Naive B cell (primary cell): Measurements from ENCODE around the gene PSPN. TPM values are rescaled to one million over a fixed set of nuclear protein-coding genes. Genes with fewer than 3 reads are reported as not detected.
"Not testable (repeated sequence)": the region's sequence is repeated elsewhere in the genome, so short reads cannot be mapped to it uniquely, and the experiment has no call there.

Experiments used
- ATAC-seq, 2 donors: fragments of 150-1000 bp; cut with Tn5 transposase; 2 replicates each; pipeline ENCODE4 v1.10.0; 2021; ENCODE audit warnings: low read depth in 2 of 2, mild to moderate bottlenecking in 2 of 2, moderate library complexity in 2 of 2
- DNase-seq: peaks from one replicate; pipeline ENCODE4 v3.0.0; 2022
- H3K27ac Mint-ChIP-seq, 6 donors: one replicate each; pipeline ENCODE4 v1.8.0; 2020 to 2022; ENCODE audit warnings: mild to moderate bottlenecking in 6 of 6, mixed read lengths in 6 of 6, moderate library complexity in 5 of 6, inconsistent platforms in 2 of 6
- H3K27me3 Mint-ChIP-seq, 3 donors: one replicate each; pipeline ENCODE4 v1.8.0; 2021 to 2022; ENCODE audit warnings: mixed read lengths in 3 of 3, mild to moderate bottlenecking in 1 of 3
- H3K36me3 Mint-ChIP-seq, 2 donors: one replicate each; pipeline ENCODE4 v1.8.0; 2020 to 2022; ENCODE audit warnings: mixed read lengths in 2 of 2, inconsistent platforms in 1 of 2, mild to moderate bottlenecking in 1 of 2
- H3K4me1 Mint-ChIP-seq, 3 donors: one replicate each; pipeline ENCODE4 v1.8.0; 2020 to 2022; ENCODE audit warnings: mixed read lengths in 3 of 3, inconsistent platforms in 1 of 3, mild to moderate bottlenecking in 1 of 3, moderate library complexity in 1 of 3
- H3K4me3 Mint-ChIP-seq, 8 donors: one replicate each; pipeline ENCODE4 v1.8.0; 2020 to 2022; ENCODE audit warnings: mild to moderate bottlenecking in 8 of 8, mixed read lengths in 8 of 8, moderate library complexity in 8 of 8, inconsistent platforms in 2 of 8
- H3K9me3 Mint-ChIP-seq, 7 donors: one replicate each; pipeline ENCODE4 v1.8.0; 2020 to 2022; ENCODE audit warnings: mixed read lengths in 7 of 7, mild to moderate bottlenecking in 5 of 7, inconsistent platforms in 2 of 7, moderate library complexity in 1 of 7
- polyA plus RNA-seq, 6 donors: library from polyadenylated mRNA; unstranded; fragments of 300-500 nt; fragmentation: Illumina TruSeq; gene quantifications; one replicate each; pipeline ENCODE4 v1.2.3, GENCODE V29; 2021; ENCODE audit warnings: low read depth in 6 of 6

The PSPN gene
- polyA plus RNA-seq, 6 donors from 2014 or later, result 0.35 to 0.56 (median 0.49) TPM

DNA sequence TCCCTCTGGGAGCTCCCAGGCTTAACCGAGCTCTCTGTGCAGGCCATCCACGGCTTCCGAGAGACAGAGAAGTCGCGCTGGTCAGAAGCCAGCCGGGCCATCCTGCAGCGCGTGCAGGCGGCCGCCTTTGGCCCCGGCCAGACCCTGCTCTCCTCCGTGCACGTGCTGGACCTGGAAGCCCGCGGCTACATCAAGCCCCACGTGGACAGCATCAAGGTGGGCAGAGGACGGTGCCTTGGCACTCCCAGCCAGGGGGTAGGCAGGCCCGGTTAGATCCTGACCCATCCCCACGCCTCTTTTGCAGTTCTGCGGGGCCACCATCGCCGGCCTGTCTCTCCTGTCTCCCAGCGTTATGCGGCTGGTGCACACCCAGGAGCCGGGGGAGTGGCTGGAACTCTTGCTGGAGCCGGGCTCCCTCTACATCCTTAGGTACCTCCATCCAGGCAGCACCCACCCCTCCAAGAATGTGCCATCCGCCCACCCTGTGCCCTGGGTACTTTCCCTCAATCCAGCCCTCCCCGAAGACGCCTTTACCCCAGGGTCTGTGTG is 1.5 kb downstream of the PSPN start:
- H3K4me3 Mint-ChIP-seq, result peak overlapping the region in 5 of 8 donors; percentile 10 to 84 (median 40)
- no peaks in the 10 kb centered on the region for H3K27me3 Mint-ChIP-seq
- peak overlapping the region in 1 of 6 donors; percentile 77 for H3K27ac Mint-ChIP-seq

GRCh38 chr19:6373813-6374108 is 2.0 kb downstream of the PSPN start:
- DNase-seq, result no peak
- H3K36me3 Mint-ChIP-seq, result no peaks in the 10 kb centered on the region
- no peaks in the 10 kb centered on the region for H3K9me3 Mint-ChIP-seq
- H3K4me3 Mint-ChIP-seq, result peak overlapping the region; percentile 84 to 97 (median 94)
- no peak for ATAC-seq
- no peaks in the 10 kb centered on the region for H3K27me3 Mint-ChIP-seq
- peak overlapping the region in 4 of 6 donors; percentile 90 to 98 (median 95) for H3K27ac Mint-ChIP-seq
- H3K4me1 Mint-ChIP-seq, result peaks cover 12 to 24% (median 24%) of the 10 kb centered on the region in 3 donors

More for the DNA sequence above, 1.5 kb downstream of the PSPN start:
- H3K4me1 Mint-ChIP-seq, result peaks cover 12 to 24% (median 22%) of the 10 kb centered on the region in 3 donors
- no peaks in the 10 kb centered on the region for H3K36me3 Mint-ChIP-seq
- DNase-seq (no peak), ATAC-seq (no peak)
- no peaks in the 10 kb centered on the region for H3K9me3 Mint-ChIP-seq

DNA sequence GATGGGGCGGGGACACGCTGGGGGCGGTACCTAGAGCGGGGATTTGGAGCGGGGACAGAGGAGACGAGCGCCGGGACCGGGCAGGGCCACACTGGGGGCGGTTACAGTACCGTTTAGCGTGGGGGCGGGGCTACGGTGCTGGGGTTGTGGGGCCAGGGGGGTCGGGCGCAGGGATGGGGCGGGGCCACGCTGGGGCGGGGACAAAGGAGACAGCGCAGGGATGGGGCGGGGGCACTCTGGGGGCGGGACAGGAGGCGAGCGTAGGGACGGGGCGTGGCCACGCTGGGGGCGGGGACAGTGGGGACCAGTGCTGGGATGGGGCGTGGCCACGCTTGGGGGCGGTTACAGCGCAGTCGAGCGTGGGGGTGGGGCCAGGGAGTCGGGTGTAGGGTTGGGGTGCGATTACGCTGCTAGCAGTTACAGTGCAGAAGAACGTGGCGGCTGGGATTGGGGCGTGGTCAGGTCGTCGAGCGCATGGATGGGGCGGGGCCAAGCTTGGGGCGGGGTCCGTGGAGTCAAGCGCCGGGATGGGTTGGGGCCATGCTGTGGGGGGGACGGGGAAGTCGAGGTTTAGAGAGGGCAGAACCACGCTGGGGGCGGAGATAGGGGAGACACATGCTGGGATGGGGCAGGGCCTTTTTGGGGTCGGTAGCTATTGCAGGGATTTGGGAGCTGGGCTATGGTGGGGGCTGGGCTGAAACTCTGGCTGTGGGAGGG is 2.5 kb downstream of the PSPN start:
- peak overlapping the region; percentile 84 to 97 (median 94) for H3K4me3 Mint-ChIP-seq
- H3K27ac Mint-ChIP-seq, result peak overlapping the region; percentile 89 to 98 (median 94)
- H3K4me1 Mint-ChIP-seq, result peaks cover 12 to 24% (median 24%) of the 10 kb centered on the region in 3 donors
- peak; percentile 92 for DNase-seq
- ATAC-seq, result peak; percentile 56 to 62
- no peaks in the 10 kb centered on the region for H3K27me3 Mint-ChIP-seq
- no peaks in the 10 kb centered on the region for H3K9me3 Mint-ChIP-seq
- no peaks in the 10 kb centered on the region for H3K36me3 Mint-ChIP-seq

- Mint-ChIP-seq H3K4me3 (peak within 1 kb of the TSS; percentile 84 to 97 (median 94)), H3K4me1 (peaks cover 12 to 24% (median 24%) of the 10 kb centered on the region in 3 donors), H3K9me3 (no peaks in the 10 kb centered on the region), H3K27me3 (no peaks in the 10 kb centered on the region), H3K36me3 (no peaks in the 10 kb centered on the region), H3K27ac (peak within 1 kb of the TSS; percentile 89 to 98 (median 94))
- DNase-seq, result peak; percentile 96
- peak; percentile 79 to 83 for ATAC-seq
Observed at GRCh38 chr19:6372594-6373095, 3.1 kb downstream of the PSPN start, which contains the start of gene ALKBH7. Gene ALKBH7, plus strand, starts transcription at chr19:6372794. Its CDS starts 27 bp downstream, at chr19:6372821.

- ATAC-seq (no peak), DNase-seq (no peak)
- Mint-ChIP-seq H3K4me3 (peak overlapping the region in 5 of 8 donors; percentile 24 to 88 (median 41)), H3K9me3 (no peaks in the 10 kb centered on the region), H3K27ac (no peak overlapping the region), H3K27me3 (no peaks in the 10 kb centered on the region), H3K36me3 (peaks cover 0 to 4% of the 10 kb centered on the region in 2 donors), H3K4me1 (peaks cover 9 to 20% (median 14%) of the 10 kb centered on the region in 3 donors)
Observed at GRCh38 chr19:6364353-6364752, 11.4 kb downstream of the PSPN start.

DNA sequence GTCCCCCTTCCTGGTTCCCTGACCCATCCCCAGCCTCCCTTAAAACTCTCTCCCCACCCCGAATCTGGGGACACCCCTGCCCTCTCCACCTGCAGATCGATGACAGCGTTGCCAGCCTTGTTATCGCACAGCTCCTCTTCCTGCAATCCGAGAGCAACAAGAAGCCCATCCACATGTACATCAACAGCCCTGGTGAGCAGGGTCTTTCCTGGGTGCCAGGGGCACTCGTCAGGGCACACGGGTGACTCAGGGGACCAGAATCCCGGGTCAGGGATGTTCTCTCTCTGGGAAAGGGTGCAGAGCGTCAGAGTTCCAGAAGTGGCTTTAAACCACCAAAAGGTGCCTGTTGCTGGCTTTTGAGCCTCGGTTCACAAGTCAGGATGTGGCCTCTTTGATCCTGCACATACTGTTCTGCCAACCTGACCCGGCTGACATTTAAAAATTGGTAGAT is 13.4 kb downstream of the PSPN start:
- no peaks in the 10 kb centered on the region for H3K27me3 Mint-ChIP-seq
- ATAC-seq, result no peak
- H3K9me3 Mint-ChIP-seq, result no peaks in the 10 kb centered on the region
- peaks cover 12 to 20% (median 12%) of the 10 kb centered on the region in 3 donors for H3K4me1 Mint-ChIP-seq
- H3K4me3 Mint-ChIP-seq, result peak overlapping the region; percentile 85 to 96 (median 92)
- no peak for DNase-seq
- H3K36me3 Mint-ChIP-seq, result peaks cover 0 to 4% of the 10 kb centered on the region in 2 donors
- H3K27ac Mint-ChIP-seq, result peak overlapping the region in 4 of 6 donors; percentile 44 to 92 (median 87)

- Mint-ChIP-seq H3K4me3 (peak overlapping the region; percentile 85 to 96 (median 92)), H3K27ac (peak overlapping the region; percentile 83 to 95 (median 92)), H3K36me3 (peaks cover 0 to 4% of the 10 kb centered on the region in 2 donors), H3K4me1 (peaks cover 12 to 20% (median 12%) of the 10 kb centered on the region in 3 donors), H3K27me3 (no peaks in the 10 kb centered on the region), H3K9me3 (no peaks in the 10 kb centered on the region)
- no peak for DNase-seq
- ATAC-seq, result no peak
Observed at GRCh38 chr19:6362027-6362350, 13.7 kb downstream of the PSPN start.

- not testable (repeated sequence) for H3K27me3 Mint-ChIP-seq, H3K9me3 Mint-ChIP-seq, DNase-seq, ATAC-seq, H3K36me3 Mint-ChIP-seq
- Mint-ChIP-seq H3K27ac (peak overlapping the region in 1 of 6 donors; percentile 91), H3K4me1 (peaks cover 12 to 20% (median 12%) of the 10 kb centered on the region in 3 donors), H3K4me3 (peak overlapping the region; percentile 85 to 96 (median 92))
Observed at GRCh38 chr19:6360857-6361216, 14.9 kb downstream of the PSPN start.

DNA sequence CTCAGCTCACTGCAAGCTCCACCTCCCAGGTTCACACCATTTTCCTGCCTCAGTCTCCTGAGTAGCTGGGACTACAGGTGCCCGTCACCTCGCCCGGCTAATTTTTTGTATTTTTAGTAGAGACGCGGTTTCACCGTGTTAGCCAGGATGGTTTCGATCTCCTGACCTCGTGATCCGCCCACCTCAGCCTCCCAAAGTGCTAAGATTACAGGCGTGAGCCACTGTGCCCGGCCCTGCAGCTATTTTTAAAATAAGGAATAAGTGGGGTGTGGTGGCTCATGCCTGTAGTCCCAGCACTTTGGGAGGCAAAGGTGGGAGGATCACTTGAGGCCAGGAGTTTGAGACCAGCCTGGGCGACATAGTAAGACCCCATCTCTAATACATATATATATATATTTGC is 15.3 kb downstream of the PSPN start:
- not testable (repeated sequence) for H3K9me3 Mint-ChIP-seq, H3K27me3 Mint-ChIP-seq, DNase-seq, H3K36me3 Mint-ChIP-seq, ATAC-seq, H3K27ac Mint-ChIP-seq
- peaks cover 12 to 20% (median 12%) of the 10 kb centered on the region in 3 donors for H3K4me1 Mint-ChIP-seq
- peak overlapping the region; percentile 85 to 96 (median 92) for H3K4me3 Mint-ChIP-seq

- ATAC-seq (no peak), DNase-seq (no peak)
- Mint-ChIP-seq H3K9me3 (no peaks in the 10 kb centered on the region), H3K27me3 (no peaks in the 10 kb centered on the region), H3K36me3 (no peaks in the 10 kb centered on the region), H3K4me1 (peaks cover 12 to 20% (median 12%) of the 10 kb centered on the region in 3 donors), H3K27ac (no peak overlapping the region), H3K4me3 (peak overlapping the region in 5 of 8 donors; percentile 13 to 70 (median 38))
Observed at GRCh38 chr19:6359568-6360341, 16.0 kb downstream of the PSPN start.

DNA sequence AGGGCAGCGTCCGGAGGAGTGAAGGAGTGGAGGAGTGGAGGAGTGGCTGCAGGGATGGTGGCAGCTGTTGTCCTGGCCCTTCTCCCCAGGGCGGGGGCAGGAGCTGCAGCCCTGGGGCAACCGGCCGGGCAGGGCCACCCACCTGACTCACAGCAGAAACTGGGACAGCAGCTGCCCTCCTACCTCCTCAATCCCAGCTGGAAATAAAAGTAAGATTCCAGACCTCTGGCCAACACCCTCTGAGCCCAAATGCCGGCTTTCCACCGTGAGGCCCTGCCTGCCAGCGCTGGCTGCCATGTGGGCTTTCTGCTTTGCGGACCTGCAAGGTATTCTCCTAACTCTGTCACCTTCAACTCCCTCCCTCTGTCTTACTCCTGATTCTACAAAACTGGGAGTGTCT is 17.7 kb downstream of the PSPN start:
- H3K36me3 Mint-ChIP-seq, result no peaks in the 10 kb centered on the region
- ATAC-seq (no peak), DNase-seq (no peak)
- no peaks in the 10 kb centered on the region for H3K27me3 Mint-ChIP-seq
- H3K4me1 Mint-ChIP-seq, result peaks cover 12 to 15% (median 12%) of the 10 kb centered on the region in 3 donors
- no peak overlapping the region for H3K4me3 Mint-ChIP-seq
- no peaks in the 10 kb centered on the region for H3K9me3 Mint-ChIP-seq
- peak overlapping the region in 2 of 6 donors; percentile 13 to 66 for H3K27ac Mint-ChIP-seq

DNA sequence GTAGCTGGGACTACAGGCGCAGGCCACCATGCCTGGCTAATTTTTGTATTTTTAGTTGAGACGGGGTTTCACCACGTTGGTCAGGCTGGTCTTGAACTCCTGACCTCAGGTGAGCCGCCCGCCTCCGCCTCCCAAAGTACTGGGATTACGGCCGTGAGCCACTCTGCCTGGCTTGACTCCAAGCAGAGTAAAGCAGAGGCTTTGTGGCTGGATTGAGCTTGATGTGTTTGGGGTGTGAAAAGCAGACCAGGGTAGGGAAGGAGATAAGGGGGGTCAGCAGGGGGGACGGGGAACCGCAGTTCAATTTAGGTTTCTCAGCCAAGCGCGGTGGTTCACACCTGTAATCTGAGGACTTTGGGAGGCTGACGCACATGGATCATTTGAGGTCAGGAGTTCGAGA is 18.6 kb downstream of the PSPN start:
- DNase-seq (no peak), ATAC-seq (no peak)
- Mint-ChIP-seq H3K27me3 (no peaks in the 10 kb centered on the region), H3K4me3 (no peak overlapping the region), H3K27ac (no peak overlapping the region), H3K36me3 (no peaks in the 10 kb centered on the region), H3K9me3 (no peaks in the 10 kb centered on the region), H3K4me1 (peaks cover 5 to 9% (median 9%) of the 10 kb centered on the region in 3 donors)

DNA sequence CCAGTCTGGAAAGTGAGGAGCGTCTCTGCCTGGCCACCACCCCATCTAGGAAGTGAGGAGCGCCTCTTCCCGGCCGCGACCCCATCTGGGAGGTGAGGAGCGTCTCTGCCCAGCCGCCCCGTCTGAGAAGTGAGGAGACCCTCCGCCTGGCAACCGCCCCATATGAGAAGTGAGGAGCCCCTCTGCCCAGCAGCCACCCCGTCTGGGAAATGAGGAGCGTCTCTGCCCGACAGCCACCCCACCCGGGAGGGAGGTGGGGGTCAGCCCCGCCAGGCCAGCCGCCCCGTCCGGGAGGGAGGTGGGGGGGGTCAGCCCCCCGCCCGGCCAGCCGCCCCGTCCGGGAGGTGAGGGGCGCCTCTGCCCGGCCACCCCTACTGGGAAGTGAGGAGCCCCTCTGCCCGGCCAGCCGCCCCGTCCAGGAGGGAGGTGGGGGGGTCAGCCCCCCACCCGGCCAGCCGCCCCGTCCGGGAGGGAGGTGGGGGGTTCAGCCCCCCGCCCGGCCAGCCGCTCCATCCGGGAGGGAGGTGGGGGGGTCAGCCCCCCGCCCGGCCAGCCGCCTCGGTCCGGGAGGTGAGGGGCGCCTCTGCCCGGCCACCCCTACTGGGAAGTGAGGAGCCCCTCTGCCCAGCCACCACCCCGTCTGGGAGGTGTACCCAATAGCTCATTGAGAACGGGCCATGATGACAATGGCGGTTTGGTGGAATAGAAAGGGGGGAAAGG is 20.3 kb downstream of the PSPN start:
- not testable (repeated sequence) for H3K27me3 Mint-ChIP-seq, H3K36me3 Mint-ChIP-seq, ATAC-seq, DNase-seq, H3K4me1 Mint-ChIP-seq, H3K27ac Mint-ChIP-seq, H3K9me3 Mint-ChIP-seq, H3K4me3 Mint-ChIP-seq
